Measurements from ENCODE around the gene PDLIM3.

GRCh38 chr4:185468999-185469398 is 66.3 kb downstream of the PDLIM3 start:
- TF ChIP-seq YY1 (IDR thresholded peaks at IDR 0.05; ENCODE audit: low read depth) = no peak
- TF ChIP-seq CREB1 (IDR thresholded peaks at IDR 0.05; ENCODE audit: low read depth) = no peak
- no peak for TF ChIP-seq RAD21 (IDR thresholded peaks at IDR 0.05; ENCODE audit: low read depth)
- no peak for TF ChIP-seq REST (IDR thresholded peaks at IDR 0.05; ENCODE audit: low read depth)
- TF ChIP-seq MAX (IDR thresholded peaks at IDR 0.05) = no peak
- no peak for TF ChIP-seq EP300 (IDR thresholded peaks at IDR 0.05; ENCODE audit: borderline replicate concordance)
- TF ChIP-seq TAF1 (IDR thresholded peaks at IDR 0.05; ENCODE audit: low read depth) = no peak
- no peak for TF ChIP-seq TEAD4 (IDR thresholded peaks at IDR 0.05)
- TF ChIP-seq EGR1 (IDR thresholded peaks at IDR 0.05) = no peak
- no peak for TF ChIP-seq FOXM1 (IDR thresholded peaks at IDR 0.05; ENCODE audit: borderline replicate concordance, low read depth)
- TF ChIP-seq USF1 (IDR thresholded peaks at IDR 0.05) = no peak
- TF ChIP-seq NFIC (IDR thresholded peaks at IDR 0.05) = no peak
- no peak for TF ChIP-seq CEBPB (IDR thresholded peaks at IDR 0.05)
